GM21515 (cell line): ENCODE data around the gene DRC3.
"Not testable (repeated sequence)": the region's sequence is repeated elsewhere in the genome, so short reads cannot be mapped to it uniquely, and the experiment has no call there.

Experiments used
- ATAC-seq: cut with Tn5 transposase; IDR thresholded peaks from one replicate; pipeline ENCODE4 v1.9.1; 2021; ENCODE audit not compliant: unreplicated experiment

The DRC3 gene

GRCh38 chr17:17940441-17940911 is 32.2 kb upstream of the DRC3 start:
- no peak for ATAC-seq

GRCh38 chr17:17941015-17941414 is 31.6 kb upstream of the DRC3 start:
- no peak for ATAC-seq

- ATAC-seq: no peak
Measured at GRCh38 chr17:17942846-17943245, 29.8 kb upstream of the DRC3 start.

- no peak for ATAC-seq
Measured at GRCh38 chr17:17943281-17943984, 29.2 kb upstream of the DRC3 start.

- ATAC-seq: no peak
Measured at GRCh38 chr17:17944242-17944641, 28.4 kb upstream of the DRC3 start.

GRCh38 chr17:17944743-17945142 is 27.9 kb upstream of the DRC3 start:
- no peak for ATAC-seq

GRCh38 chr17:17946093-17946492 is 26.6 kb upstream of the DRC3 start:
- ATAC-seq: no peak

GRCh38 chr17:17947309-17947708 is 25.4 kb upstream of the DRC3 start:
- ATAC-seq: no peak

- ATAC-seq: no peak
Measured at GRCh38 chr17:17947966-17948365, 24.7 kb upstream of the DRC3 start.

- ATAC-seq: no peak
Measured at GRCh38 chr17:17950347-17950746, 22.3 kb upstream of the DRC3 start.

GRCh38 chr17:17950806-17951205 is 21.9 kb upstream of the DRC3 start:
- no peak for ATAC-seq

GRCh38 chr17:17951524-17951923 is 21.1 kb upstream of the DRC3 start:
- ATAC-seq: no peak

GRCh38 chr17:17952691-17953090 is 20.0 kb upstream of the DRC3 start:
- no peak for ATAC-seq

- ATAC-seq: no peak
Measured at GRCh38 chr17:17954079-17954478, 18.6 kb upstream of the DRC3 start.

- ATAC-seq: not testable (repeated sequence)
Measured at GRCh38 chr17:17955790-17956341, 16.8 kb upstream of the DRC3 start.

GRCh38 chr17:17957584-17957916 is 15.1 kb upstream of the DRC3 start:
- no peak for ATAC-seq

GRCh38 chr17:17958982-17959381 is 13.7 kb upstream of the DRC3 start:
- no peak for ATAC-seq

GRCh38 chr17:17959520-17960361 is 12.9 kb upstream of the DRC3 start:
- no peak for ATAC-seq

- ATAC-seq: no peak
Measured at GRCh38 chr17:17960500-17961030, 12.1 kb upstream of the DRC3 start.

GRCh38 chr17:17963066-17963465 is 9.6 kb upstream of the DRC3 start:
- no peak for ATAC-seq

- ATAC-seq: no peak
Measured at GRCh38 chr17:17963694-17964436, 8.8 kb upstream of the DRC3 start.
